Superior temporal gyrus (tissue), 1 donor: ENCODE results near the gene P2RY8.
A peak's percentile ranks its signal among the peaks of the same experiment; 100 is the strongest.
"Not testable (repeated sequence)": the region's sequence is repeated elsewhere in the genome, so short reads cannot be mapped to it uniquely, and the experiment has no call there.

ENCODE experiments used
- DNase-seq: peaks from one replicate; pipeline ENCODE4 v3.0.0-alpha.2; 2016; ENCODE audit errors: extremely low spot score

The P2RY8 gene

DNA sequence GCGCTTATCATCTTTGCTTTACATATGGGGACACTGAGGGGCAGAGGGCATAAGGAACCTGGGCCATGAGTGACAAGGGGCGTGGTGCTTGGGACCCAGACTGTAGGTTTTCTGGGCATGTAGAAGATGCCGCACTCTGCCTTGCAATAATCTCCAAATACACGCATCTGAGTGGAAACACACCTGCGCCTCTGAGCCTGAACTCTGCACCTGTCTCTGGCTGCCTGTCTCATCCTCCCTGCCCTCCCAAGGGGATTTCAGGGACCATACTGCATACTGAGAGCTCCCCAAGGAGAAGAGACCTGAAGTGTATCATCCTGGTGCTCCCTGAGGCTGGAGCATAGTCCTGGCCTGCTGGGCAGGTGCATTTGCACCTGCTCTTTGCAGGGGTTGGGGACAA is 49.6 kb downstream of the P2RY8 start:
- no peak for DNase-seq

DNA sequence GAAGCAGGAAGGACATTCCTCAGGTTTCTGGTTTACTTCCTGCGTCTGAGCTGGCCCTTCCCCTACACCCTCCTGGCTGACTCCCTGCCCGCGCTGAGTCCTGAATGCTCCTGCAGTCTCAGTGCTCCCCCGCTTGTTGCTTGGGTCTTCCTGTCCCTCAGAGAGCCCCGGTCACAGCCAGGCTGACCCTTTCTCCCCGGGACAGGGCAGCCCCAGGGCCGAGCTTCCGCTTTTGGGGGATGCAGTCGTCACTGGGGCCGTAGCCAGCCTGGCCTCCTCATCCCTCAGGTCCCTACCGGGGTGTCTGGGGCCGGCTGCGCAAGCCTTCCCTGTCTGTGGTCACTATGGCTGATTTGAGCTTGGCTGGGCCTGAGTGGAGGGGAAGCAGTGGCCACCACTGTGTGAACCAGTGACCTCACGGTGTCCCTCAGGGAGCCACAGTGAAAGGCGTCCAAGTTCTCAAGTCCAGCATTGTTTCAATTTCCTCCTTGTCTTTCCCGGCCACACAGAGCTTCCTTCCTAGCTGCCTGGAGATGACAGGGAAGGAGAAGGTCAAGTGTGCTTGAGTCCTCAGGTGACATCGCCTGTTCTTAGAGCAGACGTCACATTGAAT is 50.1 kb downstream of the P2RY8 start:
- DNase-seq: no peak

DNA sequence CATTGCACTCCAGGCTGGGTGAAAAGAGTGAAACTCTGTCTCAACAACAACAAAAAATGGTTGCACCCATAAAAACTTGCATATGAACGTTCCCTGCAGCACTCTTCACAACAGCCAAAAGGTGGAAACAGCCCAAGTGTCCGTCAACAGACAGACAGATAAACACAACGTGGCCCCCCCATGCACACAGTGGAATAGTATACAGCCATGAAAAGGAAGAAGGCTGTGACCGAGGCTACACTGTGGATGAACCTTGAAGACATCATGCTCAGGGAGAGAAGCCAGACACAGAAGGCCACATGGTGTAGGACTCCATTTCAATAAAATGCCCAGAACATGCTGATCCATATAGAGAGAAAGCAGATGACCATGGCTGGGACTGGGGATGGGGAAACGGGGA is 50.8 kb downstream of the P2RY8 start:
- no peak for DNase-seq

DNA sequence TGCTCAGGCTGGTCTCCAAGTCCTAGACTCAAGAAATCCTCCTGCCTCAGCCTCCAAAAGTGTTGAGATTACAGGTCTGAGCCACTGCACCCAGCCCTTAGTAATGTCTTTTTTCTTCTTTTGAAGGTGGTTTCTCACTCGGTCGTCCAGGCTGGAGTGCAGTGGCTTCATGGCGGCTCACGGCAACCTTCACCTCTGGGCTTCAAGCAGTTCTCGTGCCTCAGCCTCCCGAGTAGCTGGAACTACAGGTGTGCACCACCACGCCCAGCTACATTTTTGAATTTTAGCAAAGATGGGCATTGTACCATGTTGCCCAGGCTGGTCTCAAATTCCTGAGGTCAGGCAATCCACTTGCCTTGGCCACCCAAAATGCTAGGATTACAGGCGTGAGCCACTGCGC is 52.0 kb downstream of the P2RY8 start:
- no peak for DNase-seq

DNA sequence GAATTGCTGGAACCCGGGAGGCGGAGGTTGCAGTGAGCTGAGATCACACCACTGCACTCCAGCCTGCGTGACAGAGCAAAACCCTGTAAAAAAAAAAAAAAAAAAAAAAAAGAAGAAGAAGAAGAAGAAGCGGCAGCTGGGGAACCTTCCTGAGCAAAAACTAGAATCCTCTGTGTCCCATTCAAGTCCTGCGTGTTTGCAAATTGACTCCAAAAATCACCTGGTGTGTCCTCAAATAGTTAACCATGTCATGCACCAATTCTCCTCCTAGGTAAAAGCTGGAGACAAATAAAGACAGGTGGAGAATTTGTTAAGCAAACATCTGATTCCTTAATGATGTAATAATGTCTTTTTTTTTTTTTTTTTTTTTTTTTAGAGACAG is 52.4 kb downstream of the P2RY8 start:
- DNase-seq: no peak

DNA sequence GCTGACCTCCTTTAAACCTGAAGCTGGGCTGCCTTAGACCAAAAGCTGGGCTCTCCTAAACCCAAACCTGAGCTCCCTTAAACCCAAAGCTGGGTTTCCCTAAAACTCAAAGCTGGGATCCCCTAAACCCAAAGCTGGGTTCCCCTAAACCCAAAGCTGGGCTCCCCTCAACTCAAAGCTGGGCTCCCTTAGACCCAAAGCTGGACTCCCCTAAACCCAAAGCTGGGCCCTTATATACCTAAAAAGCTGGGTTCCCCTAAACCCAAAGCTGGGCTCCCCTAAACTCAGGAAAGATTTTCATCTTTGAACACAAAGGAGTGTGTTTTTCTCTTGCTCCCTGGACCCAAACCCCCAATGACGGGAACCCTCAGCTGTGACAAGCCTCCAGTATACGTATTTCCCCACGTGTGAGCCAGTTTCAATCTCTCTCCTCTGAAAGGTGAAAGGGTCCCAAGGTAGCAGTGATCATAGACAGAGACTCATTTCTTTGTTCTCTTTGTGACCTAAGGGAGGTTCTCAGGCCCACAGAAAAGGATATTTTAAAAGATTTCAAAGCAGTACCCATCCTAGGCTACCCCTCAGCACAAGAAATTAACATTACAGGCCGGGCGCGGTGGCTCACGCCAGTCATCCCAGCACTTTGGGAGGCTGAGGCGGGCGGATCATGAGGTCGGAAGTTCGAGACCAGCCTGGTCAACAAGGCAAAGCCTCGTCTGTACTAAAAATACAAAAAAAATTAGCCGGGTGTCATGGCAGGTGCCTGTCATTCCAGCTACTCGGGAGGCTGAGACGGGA is 52.9 kb downstream of the P2RY8 start:
- DNase-seq: no peak

DNA sequence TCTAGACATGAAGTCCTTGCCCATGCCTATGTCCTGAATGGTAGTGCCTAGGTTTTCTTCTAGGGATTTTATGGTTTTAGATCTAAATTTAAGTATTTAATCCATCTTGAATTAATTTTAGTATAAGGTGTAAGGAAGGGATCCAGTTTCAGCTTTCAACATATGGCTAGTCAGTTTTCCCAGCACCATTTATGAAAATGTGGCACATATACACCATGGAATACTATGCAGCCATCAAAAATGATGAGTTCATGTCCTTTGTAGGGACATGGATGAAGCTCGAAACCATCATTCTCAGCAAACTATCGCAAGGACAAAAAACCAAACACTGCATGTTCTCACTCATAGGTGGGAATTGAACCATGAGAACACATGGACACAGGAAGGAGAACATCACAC is 54.5 kb downstream of the P2RY8 start:
- DNase-seq: not testable (repeated sequence)

DNA sequence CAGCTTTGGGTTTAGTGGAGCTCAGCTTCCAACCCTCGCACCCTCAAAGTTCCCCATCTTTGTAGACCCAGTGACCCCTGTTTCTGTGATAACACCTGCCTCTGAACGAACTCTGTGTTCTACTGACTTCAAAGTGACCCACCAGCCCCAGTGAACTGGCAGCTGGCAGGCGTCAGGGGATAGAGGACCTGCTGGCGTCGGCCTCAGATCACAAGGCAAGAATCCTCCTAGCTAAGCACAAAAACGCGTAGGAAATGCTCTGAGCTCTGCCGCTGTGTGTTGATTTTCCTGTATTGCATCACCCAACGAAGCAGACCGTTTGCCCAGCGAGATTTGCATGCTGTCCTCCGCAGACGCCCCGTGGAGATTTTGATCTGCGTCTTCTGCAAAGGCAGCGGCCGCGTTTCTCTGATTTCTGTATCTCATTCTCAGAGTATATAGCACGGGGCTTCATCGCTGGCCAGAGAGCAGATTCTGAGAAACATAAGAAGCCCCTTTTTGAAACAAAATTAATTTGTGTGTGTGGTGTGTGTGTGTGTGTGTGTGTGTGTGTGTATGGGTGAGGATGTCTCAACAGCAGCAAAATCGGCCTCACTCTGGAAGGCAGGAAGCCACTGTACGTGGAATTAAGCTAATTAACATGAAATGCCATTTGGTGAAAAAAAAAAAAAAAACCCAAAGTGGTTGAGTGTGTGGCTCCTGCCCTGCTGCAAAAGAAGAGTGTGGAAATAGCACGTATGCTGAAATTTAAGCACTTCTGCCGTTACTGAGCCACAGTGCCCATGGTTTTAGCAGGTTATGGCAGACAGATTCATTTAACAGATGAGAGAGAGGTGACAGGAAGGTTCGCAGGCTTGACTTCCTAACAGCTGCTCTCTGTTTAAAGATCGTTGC is 55.1 kb downstream of the P2RY8 start:
- DNase-seq: peak; percentile 16

DNA sequence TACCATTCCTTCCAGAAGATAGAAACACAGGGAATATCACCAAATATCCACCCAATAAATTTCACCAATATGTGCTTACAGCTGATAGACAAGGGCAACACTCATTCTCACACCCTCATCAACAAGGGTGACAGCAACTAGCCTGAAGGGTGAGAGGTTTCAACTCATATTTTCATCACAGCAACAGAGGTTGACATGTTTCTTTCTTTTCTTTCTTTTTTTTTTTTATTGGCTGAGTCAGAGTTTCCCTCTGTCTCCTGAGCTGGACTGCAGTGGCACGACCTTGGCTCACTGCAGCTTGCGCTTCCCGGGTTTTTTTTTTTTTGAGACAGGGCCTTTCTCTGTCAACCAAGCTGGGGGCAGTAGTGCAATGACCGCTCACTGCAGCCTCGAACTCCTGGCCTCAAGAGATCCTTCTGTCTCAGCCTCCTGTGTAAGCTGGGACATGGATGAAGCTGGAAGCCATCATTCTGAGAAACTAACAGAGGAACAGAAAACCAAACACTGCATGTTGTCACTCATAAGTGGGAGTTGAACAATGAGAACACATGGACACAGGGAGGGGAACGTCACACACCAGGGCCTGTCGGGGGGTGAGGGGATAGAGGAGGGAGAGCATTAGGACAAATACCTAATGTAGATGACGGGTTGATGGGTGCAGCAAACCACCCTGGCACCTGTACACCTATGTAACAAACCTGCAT is 56.8 kb downstream of the P2RY8 start:
- no peak for DNase-seq

DNA sequence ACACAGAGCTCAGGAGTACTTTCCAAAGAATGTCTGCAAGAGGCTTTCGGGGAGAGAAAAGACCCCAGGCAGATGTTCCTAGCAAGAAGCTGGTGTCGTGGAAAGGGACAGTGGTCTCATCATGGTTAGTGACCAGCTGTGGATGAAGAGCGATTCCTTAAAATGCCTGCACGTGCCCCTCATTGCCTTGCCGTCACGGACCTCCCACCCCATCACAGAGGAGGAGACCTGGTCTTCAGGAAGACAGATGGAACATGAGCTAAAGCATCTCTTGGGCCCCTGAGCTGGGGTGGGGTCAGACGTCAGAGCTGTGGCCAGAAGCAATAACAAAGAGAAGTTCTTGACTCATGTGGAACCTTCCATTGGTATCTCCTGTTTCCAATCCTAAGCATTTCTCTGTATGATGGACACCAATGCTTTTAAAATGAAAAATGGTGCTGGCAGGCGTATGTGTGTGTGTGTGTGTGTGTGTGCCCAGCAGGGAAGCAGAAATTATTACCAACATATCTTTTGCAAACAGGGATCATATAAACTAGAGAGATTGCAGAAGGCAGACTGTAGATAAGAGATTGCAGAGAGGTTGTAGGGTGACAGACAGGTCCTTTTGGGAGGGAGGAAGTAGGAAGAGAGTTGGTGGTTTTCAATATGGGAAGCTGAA is 59.1 kb downstream of the P2RY8 start:
- DNase-seq: no peak

DNA sequence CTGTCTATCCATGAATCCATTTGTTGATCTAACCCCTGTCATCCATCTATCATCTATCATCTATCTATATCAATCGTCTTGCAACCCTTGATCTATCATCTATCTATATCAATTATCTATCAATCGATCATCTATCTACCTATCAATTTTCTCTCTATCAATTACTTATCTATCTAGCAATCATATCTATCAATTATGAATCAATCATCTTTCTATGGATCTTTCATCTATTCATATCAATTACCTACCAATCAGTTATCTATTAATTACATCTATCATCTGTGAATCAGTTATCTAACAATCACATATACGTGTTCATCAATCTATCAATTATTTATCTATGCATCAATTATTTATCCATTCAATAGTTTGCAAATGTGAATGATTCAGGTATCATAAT is 59.8 kb downstream of the P2RY8 start:
- no peak for DNase-seq

DNA sequence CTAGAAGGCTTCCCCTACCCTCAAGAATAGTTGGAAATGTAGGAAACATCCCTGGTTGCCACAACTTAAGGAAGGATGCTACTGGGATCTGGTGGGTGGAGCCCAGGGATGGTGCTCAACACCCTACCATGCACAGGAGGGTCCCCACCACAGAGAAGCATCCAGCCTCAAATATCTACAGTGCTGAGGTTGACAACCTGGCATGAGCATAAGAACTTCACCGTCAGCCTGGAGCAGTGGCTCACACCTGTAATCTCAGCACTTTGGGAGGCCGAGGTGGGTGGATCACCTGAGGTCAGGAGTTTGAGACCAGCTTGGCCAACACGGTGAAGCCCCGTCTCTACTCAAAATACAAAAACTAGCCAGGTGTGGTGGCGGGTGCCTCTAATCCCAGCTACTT is 60.3 kb downstream of the P2RY8 start:
- DNase-seq: no peak

DNA sequence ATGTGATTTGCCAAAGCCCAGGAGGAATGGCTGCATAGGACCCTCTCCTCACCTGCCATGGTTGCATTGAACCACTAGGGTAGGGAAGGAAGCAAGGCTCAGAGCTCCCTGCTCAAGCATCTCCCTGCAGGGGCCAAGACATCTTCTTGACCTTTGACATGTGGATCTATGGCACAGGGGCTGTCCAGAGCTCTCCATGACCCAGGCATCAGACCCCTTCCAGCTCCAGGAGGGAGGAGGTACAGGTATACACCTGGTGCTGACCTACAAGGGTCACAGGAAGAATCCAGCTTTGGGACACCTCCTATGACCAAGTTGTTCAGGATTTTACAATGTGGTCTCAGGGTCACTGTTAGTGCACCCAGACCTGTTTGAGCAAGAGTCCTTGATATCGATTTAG is 61.1 kb downstream of the P2RY8 start:
- DNase-seq: no peak

DNA sequence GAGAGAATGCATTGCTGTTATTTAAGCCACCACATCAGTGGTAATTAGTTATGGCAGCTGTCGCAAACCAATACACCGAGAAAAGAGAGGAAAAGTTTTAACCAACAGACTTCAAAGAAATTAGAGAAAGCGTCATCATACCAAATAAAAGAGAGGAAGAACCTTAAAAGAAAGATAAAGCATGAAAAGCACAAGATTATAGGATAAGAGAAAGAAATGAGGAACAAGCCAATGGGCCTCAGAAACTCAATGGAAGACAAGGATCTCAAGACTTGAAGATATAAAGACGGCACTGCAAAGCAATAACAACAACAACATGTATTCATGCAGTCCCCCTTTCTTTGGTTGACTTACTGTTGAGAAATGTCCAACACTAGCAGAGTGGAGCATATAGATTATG is 61.5 kb downstream of the P2RY8 start:
- DNase-seq: no peak

DNA sequence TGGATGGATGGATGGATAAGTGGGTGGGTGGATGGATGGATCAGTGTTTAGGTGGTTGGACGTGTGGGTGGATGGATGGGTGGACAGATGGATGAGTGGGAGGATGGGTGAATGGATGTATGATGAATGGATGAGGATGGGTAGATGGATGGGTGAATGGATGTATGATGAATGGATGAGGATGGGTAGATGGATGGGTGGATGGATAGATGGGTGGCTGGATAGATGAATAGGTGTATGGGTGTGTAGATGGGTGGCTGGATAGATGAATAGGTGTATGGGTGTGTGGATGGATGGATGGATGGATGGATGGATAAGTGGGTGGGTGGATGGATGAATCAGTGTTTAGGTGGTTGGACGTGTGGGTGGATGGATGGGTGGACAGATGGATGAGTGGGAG is 62.4 kb downstream of the P2RY8 start:
- DNase-seq: not testable (repeated sequence)

DNA sequence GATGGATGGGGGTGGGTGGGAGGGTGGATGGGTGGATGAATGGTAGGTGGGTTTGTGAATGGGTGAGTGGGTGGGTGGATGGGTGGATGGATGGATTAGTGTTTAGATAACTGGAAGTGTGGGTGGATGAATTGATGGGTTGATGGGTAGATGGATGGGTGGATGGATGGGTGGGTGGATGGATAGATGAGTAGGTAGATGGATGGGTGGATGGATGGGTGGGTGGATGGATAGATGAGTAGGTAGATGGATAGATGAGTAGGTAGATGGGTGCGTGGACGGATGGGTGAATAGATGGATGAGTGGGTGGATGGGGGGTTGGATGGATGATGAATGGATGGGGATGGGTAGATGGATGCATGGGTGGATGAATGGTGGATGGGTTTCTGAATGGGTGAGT is 64.0 kb downstream of the P2RY8 start:
- DNase-seq: no peak

DNA sequence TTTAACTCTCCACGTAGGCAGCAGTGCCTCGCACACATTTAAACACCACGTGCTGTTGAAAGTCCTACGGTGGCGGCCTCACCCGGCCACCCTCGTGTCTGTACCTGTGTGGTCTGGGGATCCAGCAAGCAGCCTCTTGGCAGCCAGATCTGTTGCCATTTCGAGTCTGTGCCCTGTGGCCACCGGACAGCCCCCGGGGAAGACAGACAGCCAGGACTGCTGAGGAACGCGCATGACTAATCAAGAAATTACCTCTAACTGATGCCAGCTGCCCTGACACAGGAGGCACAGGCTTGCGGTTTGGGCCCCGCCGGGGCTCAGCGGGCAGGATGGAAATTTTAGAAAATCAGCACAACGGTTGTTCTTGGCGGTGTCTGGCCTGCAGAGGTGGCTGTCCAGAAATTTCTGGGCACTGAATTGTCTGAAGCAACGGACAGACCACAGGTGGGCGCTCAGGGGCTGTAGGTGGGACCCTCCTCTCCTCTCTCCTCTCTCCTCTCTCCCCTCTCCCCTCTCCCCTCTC is 68.7 kb downstream of the P2RY8 start:
- no peak for DNase-seq

DNA sequence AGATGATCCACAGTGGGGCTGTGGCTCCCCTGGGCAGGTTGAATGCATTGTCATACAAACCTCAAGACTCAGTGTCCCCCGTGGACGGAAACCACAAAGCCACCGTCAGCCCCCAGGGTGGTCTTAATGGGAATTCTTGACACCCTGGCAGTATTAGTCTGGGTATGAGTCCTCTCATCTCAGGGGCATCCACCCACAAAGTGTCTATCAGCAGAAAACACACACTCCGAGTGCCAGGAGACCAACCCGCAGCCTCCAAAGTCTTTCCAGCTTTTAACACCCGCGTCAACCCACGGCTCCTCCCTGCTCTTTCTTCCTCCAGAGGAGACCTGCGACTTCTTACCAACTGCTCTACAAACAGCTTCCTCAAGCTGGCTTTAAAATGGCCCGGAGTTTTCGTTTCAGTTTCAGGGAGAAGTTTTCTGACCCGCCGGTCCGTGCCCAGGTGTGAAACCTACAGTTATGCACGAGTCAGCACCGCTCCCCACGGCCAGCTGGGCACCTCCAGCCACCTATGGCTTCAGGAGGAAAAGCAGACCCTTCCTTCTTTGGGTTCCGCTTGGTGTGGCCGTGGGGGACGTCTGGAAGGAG is 69.9 kb downstream of the P2RY8 start:
- DNase-seq: no peak

DNA sequence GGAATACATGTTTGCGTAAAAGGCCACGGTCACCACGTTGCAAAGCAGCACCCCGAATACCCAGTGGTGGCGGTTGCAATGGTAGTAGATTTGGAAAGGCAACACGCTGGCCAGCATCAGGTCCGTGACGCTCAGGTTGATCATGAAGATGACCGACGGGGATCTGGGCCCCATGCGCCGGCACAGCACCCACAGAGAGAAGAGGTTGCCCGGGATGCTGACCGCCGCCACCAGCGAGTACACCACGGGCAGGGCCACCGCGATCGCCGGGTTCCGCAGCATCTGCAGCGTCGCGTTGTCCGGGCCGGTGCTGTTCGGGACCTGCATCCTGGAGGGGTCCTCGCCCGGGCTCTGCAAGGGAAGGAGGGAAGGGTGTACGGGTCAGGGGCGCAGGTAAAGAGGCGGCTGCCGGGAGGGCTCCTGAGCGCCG is 70.7 kb downstream of the P2RY8 start:
- DNase-seq: no peak

DNA sequence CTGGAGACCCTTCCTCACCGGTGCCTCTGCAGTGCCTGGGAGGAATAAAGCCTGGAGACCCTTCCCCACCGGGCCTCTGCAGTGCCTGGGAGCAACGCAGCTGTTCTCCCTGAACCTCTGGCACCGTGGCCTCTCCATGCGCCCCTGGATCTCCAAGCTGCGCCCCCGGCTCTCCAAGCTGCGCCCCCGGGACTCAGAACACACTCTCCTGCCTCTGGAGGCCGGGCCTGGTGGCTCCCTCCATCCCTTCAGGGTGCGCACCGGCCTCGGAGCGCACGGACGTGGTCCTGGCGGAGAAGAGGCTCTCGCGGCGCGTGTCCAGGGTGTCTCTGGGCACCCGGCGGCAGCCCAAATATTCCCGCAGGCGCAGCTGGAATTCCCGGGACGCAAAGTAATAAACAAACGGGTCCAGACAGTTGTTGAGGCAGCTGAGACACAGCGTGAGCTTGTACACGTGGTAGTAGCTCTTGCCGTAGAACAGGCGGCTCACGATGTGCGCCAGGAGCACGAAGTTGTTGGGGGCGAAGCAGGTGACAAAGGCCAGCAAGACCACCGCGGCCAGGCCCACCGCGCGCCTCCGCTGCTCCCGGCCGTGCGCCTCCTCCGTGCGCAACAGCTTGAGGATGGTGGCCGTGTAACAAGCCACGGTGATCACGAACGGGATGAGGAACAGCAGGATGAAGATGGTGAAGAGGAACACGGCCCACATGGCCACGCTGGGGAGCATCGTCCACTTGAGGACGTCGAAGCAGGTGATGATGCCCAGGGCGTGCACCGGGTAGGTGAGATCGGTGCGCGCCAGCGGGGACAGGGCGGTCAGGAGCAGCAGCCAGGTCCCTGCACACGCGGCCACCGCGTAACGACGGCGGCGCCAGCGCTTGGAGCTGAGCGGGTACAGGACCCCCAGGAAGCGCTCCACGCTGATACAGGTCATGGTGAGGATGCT is 71.4 kb downstream of the P2RY8 start:
- no peak for DNase-seq
